GM19438 (cell line): ENCODE results near the gene MYO3B.
"Not testable (repeated sequence)": the region's sequence is repeated elsewhere in the genome, so short reads cannot be mapped to it uniquely, and the experiment has no call there.

Experiments used
- ATAC-seq: cut with Tn5 transposase; IDR thresholded peaks from one replicate; pipeline ENCODE4 v1.9.1; 2021; ENCODE audit warnings: low read depth; ENCODE audit not compliant: unreplicated experiment

The MYO3B gene

DNA sequence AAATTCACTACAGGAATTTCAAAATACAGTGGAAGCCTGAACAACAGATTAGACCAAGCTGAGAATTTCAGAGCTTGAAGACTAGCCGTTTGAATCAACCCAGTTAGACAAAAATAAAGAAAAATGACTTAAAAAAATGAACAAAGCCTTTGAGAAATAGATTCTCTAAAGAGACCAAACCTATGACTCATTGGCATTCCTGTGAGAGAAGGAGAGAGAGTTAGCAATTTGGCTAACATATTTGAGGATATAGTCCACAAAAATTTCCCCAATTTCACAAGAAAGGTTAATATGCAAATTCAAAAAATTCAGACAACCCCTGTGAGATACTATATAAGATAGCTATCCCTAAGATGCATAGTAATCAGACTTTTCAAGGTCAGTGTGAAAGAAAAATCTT lies 78.0 kb downstream of the MYO3B start:
- ATAC-seq, result no peak

DNA sequence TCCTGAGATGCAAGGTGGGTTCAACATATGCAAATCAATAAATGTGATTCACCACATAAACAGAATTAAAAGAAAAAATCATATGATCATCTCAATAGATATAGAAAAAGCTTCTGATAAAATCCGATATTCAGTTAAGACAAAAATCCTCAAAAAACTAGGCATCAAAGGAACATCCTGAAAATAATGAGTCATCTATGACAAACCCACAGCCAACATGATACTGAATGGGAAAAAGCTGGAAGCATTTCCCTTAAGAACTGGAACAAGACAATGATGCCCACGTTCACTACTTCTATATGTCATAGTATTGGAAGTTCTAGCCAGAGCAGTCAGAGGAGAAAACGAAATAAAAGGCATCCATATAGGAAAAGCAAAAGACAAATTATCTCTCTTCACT lies 80.4 kb downstream of the MYO3B start:
- no peak for ATAC-seq

DNA sequence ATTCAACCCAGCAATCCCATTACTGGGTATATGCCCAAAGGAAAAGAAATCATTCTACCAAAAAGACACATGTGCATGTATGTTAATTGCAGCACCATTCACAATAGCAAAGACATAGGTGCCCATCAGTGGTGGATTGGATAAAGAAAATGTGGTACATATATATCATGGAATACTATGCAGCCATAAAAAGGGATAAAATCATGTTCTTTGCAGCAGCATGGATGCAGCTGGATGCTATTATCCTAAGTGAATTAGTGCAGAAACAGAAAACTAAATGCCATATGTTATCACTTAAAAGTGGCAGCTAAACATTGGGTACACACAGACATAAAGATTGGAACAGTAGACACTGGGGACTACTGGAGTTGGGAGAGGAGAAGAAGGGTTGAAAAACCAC lies 82.2 kb downstream of the MYO3B start:
- no peak for ATAC-seq

DNA sequence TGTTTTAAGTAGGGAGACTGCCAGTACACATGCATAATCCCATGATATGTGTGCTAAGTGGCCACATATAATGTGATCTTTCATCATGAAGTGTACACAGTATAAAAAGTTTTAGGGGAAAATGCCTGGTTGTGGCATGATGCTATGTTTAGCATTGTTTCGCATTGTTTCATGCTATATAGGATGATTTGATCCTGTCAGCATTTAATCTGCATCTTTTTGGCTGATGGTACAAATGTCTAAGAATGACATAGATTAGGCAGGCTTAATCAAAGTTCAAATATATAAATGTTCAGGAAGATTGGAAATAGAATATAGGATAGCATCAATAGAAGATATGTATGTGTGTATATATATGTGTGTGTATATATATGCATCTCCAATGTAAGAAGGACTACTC lies 83.6 kb downstream of the MYO3B start:
- ATAC-seq, result no peak

DNA sequence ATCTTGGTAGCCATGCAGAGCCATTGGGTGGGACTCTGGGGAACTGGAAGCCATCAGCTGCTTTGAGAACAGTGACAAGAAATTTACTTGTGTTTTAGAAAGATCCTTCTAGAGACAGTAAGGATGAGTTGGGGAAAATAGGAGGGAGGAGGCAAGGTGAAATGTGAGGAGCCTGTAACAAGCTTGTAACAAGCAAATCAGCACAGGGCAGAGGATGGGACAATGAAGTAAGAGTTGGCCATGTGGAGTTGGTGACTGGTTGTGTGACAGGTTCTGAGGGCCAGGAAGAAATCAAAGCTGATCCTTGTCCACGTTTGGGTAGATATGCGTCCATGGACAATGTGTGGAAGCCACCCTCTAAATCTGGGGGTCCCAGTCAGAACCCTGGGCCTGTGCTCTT lies 84.4 kb downstream of the MYO3B start:
- no peak for ATAC-seq

DNA sequence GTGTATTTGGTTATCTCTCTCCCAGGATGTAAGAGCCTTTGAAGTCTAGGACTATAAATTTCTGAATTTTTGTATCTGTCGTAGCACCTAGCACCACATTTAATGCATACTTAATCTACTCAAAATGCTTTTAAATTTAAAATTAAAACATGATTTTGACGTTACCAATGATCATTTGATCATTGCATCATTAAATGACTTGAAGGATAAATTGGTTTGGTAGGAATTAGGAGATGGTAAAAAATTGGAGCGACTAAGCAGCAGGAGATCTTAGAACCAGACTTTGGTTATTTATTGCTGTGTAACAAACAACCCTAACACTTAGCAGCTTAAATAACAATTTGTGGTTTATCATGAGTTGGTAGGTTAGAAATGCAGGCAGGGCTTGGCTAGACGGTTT lies 84.9 kb downstream of the MYO3B start:
- ATAC-seq, result no peak

DNA sequence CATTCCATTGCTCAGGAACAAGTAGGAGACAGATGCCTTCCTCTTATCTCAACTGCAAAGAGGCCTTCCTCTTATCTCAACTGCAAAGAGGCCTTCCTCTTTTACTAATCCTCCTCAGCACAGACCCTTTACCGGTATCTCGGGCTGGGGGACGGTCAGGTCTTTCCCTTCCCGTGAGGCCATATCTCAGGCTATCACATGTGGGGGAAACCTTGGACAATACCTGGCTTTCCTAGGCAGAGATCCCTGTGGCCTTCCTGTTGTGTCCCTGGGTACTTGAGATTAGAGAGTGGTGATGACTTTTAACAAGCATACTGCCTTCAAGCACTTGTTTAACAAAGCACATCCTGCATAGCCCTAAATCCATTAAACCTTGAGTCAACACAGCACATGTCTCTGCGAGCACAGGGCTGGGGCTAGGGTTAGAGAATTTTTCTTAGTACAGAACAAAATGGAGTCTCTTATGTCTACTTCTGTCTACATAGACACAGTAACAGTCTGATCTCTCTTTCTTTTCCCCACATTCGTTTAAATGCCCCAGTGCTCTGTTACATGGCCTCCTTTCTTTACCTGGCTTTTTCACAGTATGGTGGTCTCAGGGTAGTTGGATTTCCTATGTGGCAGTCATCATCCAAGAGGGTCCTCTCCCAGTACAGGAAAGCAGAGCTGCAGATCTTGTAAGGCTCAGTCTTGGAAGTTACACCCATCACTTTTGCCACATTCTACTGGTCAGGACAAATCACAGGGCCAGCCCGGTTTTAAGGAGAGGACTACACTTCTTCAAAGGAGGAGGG lies 86.0 kb downstream of the MYO3B start:
- ATAC-seq, result not testable (repeated sequence)

DNA sequence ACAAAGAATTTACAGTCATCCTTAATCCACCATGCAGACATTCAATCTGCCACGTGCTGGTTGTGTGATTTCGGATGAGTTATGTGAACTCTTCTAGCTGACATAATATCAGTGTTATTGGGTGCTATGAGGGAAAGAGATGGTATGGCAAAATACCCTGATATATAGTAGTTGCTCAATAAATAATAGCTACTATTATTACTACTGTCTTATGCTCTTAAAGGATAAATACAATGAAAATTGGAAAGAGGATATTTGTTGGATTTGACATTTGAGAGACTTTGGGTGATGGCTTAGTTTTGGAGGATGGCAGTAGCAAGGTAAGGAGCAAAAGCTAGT lies 86.5 kb downstream of the MYO3B start:
- ATAC-seq, result no peak

DNA sequence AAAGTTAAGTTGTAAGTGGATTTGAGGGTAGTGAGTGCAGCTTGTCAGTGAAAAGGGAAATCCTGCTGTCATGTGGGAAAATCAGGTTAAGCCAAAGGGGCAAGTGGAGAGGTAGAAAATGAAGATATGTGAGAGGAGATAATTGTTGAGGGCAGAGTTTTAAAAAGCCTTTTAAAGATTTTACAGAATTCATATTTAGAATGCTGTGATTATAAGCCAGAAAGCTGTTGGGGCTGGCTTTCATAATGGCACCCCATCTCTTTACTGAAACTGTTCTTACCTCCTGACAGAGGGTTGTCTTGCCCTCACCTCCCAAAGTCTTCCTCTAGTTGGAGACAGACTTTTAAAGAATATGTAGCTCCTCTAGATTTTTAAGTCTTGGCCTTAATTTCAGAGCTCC lies 86.9 kb downstream of the MYO3B start:
- ATAC-seq, result no peak

DNA sequence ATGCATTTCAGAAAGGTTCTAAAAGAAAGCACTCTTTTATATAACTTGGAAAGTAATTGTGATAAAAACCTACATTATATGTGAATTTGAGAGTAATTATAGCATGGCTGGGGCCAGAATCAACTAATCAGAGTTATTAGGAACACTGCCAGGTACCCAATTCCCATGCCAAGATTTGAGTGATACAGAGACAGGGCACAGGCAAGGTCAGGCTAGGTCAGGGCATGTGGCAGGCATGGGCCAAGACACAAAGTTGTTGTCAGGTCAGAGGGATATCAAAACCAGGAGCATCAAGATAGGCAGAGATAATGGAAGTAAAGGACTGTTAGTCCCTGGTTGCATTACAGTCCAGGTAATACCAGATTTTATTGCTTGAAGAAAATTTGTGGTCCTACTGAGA lies 87.4 kb downstream of the MYO3B start:
- ATAC-seq, result no peak

DNA sequence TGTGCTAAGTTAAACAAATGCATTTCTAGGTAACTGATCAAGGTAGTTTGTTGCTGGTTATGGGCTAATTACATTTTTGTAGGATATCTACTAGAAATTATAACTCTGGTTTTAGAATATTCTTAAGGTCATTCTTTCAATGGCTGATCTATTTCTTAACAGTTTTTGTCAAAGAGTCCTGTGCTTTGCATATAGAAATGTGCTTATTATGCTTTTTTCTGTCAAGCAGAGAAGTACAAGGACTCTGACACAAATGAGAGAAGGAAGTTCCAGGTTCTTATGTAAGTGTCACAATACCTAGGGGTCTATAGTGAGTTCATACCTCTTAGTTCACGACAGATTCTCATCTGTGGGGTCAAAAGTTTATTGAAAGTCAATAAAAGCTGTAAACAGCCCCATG lies 88.4 kb downstream of the MYO3B start:
- no peak for ATAC-seq

DNA sequence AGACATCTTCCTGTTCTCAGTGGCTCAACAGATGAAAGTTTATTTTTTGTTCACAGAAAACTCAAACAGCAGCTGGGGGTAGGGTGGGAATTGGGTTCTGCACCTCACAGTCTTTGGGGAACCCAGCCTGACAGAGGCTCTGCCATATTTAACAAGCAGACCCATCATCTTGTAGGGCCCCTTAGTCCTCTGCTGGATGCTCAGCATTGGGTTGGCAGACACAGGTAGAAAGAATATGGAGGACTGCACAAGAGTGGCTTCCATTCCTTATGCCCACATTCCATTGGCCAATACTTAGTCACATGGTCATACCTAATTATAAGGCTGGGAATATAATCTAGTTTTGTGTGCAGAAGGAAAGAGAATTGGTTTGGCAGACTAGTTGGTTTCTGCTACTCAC lies 89.1 kb downstream of the MYO3B start:
- no peak for ATAC-seq

DNA sequence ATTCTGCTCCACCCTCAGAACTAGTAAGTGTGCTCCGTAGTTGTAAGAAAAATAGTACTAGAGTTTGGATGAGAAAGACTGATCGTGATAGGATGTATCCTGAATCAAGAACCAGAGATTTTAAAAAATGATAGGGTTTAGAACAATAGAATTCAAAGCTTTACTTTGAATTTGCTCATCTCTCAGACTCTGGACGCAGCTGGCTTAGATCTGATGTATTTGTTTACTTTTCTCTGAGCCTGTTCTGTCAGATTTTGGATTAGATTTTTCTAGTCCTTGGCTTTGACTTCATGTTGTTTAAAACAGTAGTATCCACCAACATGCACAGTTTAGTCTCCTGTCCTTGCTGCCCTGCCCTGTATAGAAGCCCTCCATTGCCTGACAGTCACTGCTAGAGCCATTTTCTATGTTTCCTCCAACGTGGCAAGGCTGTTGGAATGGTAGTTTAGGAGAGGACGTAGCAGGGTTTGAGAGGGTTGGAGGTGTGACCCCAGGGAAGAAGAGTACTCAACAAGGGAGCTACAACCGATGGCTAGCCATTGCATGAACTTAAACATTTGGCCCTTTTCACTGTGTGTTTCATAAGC lies 92.4 kb downstream of the MYO3B start:
- no peak for ATAC-seq

DNA sequence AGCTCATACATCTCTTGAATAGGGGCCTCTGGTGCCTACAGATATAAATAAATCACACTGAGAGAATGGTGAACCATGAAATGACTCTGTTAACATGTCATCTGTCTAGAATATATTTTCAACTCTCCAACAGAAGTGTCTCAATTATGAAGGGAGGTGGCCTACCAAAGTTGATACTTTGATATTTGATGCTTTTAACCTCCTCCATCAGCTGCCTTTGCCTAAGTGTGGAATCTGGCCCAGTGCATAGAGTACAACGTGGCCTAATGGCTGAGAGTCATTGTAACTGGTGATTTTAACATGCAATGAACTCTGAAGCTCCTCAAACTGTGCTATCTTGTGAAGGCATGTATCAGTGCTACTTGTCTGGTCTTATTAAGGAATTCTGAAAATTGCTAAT lies 93.4 kb downstream of the MYO3B start:
- no peak for ATAC-seq

DNA sequence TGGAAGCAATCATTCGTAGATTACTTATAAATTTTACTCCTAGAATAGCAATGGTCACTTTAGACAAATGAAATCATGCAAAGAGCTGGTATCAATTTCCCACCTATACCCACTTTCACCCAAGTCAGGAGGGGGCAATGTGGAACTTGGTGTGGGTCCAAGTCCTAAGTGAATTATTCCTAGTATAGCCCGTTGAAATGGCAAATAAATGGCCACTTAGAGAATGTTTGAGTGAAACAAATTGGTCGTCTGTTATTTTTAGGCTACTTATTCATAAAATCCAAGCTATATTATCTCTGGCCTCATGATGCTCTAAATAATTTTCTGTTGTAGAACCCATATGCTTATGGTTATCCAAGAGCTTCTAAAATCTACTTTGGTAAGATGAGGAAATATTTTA lies 98.1 kb downstream of the MYO3B start:
- no peak for ATAC-seq

DNA sequence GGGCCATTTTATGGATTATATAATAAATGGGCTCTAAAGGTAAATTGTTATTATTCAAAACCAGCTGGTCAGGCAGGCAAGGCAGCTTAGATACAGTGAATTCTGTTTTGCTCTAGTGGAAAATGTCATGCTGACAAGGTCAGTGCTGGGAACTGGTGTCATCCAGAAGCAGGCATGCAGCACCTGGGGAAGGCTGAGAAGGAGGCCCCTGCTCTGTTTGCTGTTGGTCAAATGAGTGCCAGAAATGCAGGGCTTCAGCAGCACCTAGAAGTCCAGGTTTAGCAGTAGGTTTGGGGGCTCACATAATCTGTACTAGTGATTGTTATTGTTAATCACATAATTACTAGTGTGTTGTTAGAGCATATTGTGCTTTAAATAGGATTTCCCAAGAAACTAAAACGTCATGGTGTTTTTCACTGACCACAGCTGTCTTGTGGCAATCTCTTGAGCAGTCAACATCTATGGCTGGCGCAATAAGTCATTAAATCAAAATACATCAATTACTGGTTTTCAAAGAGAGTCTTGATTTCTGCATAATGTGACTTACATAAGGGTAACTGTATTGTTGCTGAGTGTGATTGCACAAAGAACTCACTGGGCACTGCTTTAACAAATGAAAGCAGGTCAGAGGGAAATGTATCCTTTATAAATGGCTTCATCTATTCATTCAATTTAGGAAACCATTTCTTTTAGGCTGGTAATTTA lies 99.1 kb downstream of the MYO3B start:
- no peak for ATAC-seq

DNA sequence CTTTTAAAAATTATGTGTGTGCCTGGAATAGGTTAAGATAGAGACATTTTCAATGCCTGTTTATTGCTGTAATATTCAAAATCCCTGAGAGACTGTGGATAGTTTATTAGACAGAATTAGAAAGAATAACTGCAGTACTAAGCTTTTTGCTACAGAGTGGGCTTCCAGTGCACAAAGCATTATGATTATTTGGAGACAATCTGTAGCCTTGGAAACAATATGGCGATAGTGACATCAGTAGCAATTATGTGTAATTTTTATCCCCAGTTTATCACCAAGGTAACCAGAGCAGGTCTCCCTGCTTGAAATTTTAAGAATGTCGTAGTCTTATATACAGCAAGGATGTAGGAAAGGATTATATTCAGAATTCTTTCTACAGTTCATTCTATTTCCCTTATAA lies 100.0 kb downstream of the MYO3B start:
- ATAC-seq, result no peak

DNA sequence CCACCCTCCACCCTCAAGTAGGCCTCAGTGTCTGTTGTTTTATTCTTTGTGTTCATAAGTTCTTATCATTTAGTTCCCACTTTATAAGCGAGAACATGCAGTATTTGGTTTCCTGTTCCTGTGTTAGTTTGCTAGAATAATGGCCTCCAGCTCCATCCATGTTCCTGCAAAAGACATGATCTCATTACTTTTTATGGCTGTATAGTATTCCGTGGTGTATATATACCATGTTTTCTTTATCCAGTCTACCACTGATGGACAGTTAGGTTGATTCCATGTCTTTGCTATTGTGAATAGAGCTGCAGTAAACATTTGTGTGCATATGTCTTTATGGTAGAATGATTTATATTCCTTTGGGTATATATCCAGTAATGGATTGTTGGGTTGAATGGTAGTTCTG lies 101.7 kb downstream of the MYO3B start:
- ATAC-seq, result not testable (repeated sequence)

DNA sequence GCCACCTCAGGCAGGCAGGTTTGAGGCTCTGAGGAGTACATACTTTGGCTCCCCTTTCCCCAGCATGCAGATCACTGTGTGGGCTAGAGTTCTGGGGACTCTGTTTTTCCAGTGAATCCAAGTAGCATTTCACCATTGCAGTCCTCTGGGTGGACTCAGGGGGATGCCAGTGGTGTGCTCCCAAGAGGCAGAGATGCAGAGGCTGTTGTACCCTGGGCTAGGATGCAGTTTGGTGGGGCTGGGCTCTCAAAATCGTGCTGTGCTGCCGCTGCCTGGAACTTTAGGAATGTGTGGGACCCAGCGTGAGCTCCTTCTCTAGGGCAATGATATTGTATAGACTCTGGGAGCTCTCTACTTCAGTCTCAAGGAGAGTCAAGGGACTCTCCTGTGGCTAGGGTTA lies 104.9 kb downstream of the MYO3B start:
- no peak for ATAC-seq

DNA sequence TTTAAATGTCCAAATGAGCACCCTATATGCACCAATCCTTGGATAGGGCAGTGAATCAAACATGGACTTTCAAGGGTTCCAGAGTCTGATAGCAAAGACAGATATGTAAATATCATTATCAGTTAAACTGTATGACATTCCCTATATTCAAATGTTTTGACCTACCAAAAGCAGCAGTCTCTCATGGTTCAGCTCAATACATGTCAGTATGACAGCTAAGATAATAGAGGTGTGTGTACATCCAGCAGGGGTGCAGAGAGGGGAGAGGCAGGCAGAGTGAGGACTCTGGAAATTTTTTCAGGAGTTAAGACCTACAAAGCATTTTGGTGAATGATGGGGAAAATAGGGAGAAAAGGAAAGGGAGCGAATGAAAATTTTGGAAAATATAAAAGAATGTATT lies 106.3 kb downstream of the MYO3B start:
- no peak for ATAC-seq

DNA sequence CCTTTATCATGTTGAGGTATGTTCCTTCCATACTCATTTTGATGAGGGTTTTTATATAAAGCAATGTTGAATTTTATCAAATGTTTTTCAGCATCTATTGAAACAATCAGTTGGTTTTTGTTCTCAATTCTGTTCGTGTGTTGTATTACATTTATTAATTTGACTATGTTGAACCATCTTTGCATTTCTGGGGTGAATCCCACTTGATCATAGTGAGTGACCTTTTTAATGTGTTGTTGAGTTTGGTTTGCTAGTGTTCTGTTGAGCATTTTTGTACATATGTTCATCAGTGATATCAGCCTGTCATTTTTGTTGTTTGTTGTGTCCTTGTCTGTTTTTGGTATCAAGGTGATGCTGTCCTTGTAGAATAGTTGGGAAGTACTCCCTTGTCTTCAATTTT lies 110.9 kb downstream of the MYO3B start:
- no peak for ATAC-seq

DNA sequence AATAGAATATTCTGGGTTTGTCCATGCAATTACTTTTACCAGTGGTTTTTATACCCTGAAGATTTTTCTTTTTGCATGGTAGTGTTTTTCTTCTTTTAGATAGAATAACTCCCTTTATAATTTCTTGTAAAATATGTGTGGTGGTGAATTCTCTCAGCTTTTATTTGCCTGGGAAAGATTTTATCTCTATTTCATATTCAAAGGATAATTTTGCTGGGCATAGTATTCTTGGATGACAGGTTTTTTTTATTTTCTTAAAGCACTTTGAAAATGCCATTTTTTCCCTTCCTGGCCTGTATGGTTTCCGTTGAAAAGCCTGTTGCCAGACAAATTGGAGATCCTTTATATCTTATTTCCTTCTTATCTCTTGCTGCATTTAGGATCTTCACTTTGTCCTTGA lies 113.5 kb downstream of the MYO3B start:
- no peak for ATAC-seq
